ENCODE data around the gene CD93. TPM values are rescaled to one million over a fixed set of nuclear protein-coding genes. Genes with fewer than 3 reads are reported as not detected.

Gene CD93
- total RNA-seq, 1 donor from 2014 or later, result 7.9 TPM

DNA sequence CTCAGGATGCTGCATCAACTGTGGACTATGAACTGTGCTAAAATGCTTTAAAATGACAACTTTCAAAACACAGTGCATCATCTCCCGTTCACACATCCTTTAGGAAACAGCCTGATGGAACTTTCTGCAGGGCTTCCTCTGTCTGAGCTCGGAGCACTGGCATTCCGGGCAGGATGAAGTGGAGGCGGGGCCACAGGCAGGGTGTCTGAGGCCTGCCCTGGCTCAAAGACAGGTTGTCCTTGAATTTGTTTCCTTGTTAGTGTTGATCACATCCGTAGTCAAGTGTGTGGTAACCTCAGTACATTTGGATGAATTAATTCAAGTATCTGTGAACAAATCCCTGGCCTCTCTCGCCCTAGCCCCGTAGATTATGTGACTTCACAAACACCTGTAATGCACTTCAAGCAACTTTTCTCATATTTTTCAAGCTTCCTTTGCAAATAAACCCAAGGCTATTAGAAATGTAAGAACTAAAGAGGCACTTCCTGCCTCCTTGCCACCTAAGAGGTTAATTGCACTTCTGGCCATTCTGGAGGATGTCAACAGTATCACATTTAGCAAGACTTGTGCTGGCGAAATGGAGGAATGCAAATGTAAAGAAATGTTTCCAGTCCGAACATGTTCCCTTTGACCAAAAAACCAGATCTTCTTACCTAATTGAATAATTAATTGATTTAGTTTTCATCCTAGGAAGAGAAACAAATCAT lies 3.1 kb downstream of the CD93 start:
- peak; percentile 79 for ATAC-seq

DNA sequence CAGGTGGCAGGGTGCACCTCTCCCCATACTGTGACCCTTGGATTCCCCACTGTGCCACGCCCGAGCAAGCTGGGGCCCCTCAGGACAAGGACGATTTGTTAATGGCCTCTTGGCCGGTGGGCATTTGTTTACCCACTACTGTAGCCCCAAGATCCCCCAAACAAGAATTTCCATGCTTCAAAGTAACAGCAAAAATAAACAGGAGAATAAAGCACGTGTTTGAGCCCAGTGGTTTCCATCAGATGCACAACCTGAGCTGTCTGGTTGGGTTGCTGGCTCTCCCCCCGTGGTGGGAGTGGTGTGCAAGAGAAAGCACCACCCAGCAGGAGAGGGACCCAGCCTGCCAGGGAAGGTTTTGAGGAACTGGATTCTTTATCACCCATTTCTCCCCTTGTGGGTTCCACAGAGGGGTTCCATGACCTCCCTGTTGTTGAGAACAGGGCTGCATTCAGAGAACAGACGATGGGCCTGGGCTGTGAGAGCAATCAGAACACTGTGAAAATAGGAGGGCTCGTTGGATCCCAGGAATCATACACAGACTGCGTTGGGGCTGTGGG lies 4.8 kb downstream of the CD93 start:
- no peak for ATAC-seq

DNA sequence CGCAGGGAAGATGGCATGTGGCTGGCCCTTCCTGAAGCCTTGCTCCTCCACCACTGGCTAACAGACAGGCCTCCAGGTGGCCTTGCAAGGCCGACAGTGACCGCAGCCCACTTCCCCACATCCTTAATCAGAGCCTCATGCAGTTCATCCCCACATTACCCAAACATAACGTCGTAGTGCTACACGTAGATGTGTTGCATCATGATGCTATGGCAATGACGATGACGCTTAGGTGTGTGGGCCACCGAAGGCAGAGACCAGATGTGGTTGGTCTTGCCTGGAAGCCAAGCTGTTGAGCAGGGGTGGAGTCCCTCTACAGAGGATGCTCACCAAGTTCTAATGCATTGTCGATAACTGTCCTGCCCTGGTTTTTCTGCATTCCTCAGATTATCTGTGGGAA lies 5.6 kb downstream of the CD93 start:
- no peak for ATAC-seq

DNA sequence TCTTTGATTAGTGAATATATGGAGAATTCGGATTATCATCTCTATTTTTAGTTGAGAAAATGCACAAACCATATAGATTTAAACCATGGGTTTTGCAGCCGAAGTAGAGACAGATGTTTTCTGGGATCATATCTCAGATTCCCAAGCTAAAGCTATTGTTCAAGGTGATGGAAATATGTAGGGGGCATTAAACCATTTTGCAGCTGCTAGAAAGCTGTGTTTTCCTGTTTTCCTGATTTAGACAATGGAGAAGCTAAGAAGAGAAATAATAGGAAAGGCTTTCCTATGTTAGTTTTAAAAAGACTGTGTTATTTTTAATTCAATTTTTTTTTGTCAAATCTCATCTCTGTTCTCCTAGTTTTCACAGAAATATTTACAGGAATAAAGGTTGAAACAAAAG lies 6.2 kb downstream of the CD93 start:
- ATAC-seq, result no peak

DNA sequence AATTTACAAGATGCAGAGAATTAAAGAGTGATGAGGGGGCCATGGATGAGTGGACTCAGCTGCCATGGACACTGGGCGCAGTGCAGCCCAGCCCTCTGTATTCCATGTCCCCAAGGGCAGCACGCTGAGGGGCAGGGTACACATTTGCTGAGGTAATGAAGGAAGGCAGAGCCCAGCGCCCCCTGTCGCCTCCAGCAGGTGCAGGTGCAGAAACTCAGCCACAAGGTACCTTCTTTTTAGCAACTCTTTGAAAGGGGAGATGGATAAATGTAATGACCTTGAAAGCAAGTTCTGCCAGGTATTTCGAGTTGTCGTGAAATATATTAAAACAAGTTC lies 7.1 kb downstream of the CD93 start:
- ATAC-seq, result no peak

DNA sequence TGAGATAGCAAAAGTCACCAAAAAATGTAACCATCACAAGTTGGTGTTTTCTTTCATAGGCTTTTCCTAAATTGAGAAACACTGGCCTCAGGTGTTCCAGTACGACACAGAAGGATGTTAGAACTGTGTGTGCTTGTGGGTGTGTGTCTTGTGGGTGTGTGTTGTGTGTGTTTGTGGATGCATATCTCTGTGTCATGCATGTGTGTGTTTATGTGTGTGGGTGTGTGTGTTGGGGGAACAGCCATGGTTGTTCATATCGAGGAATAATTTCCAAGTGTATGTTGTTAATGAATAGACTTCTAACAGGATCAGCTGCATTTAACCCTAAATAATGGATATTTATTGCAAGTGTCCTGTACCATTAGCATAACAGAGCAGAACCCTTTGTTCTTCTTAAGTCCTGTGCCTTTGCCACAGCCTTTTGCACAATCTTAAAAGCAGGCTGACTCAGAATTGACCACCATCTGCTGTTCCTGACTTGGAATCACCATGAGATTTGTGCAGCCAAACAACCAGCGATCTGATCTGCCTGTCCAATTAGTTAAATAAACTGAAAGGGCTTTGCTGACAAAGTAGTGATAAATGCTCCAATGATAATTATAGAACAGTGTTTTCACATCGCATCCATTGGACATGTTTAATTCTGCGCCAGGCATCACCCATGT lies 7.6 kb downstream of the CD93 start:
- ATAC-seq, result no peak

DNA sequence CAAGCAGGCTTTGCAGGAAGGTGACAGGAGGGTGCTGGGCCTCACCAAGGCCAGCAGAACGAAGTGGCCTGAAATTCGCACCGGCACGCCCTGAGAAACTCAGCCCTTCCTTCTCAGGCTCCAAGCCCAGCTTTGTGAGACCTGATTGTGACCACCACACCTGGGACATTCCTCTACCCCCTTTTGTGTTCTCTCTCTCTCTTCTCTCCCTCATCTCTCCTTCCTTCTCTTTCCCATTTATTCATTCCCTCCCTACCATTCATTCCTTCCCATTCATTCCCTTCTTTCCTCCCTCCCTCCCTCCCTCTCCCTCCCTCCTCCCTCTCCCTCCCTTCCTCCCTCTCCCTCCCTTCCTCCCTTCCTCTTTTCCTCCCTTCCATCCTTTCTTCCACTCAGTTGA lies 8.8 kb downstream of the CD93 start:
- ATAC-seq, result no peak

DNA sequence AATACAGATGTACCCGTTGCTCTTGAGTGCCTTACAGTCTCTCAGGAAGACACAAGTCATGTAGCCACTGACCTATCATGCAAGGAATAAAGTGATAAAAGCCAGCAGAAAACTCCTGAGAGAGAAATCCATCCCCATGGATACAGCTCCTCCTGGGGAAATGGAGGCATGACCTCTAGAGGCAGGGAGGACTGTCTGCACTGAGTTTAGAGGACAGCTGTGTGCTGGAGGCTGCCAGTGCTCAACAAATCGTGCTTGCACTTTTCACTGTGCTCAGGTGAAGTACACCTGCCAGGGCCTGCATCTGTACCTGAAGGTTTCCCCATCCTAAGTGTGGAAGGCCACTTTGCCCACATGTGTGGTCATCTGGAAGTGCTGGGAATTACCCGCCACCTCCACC lies 12.1 kb downstream of the CD93 start:
- no peak for ATAC-seq

DNA sequence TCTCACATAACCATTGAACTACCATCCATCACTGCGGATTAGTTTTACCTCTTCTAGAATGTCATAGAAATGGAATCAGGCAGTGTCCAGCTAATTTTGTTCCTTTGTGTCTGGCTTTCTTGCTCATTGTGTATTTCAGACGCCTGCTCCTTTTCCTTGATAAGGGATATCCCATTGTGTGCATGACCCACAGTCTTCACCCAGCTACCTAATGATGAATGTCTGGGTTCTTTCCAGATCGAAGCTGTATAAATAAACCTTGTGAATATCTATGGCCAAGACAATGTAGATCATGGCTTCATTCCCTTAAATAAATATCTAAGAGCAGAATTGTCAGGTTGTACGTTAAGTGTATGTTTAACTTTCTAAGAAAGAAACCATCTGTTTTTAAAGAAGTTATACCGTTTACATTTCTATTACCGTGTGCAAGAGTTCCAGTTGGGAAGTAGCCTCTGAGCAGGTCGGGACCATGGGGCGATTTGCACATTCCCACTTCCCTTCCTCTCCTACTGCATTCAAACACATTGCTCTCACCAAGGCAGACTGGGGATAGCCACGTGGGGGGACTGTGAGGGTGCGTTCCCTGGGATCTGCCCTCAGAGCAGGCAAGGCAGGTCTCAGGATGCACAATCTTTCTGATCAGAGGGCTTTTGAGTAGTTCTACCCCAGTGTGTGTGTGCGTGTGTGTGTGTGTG lies 13.1 kb downstream of the CD93 start:
- peak; percentile 17 for ATAC-seq

DNA sequence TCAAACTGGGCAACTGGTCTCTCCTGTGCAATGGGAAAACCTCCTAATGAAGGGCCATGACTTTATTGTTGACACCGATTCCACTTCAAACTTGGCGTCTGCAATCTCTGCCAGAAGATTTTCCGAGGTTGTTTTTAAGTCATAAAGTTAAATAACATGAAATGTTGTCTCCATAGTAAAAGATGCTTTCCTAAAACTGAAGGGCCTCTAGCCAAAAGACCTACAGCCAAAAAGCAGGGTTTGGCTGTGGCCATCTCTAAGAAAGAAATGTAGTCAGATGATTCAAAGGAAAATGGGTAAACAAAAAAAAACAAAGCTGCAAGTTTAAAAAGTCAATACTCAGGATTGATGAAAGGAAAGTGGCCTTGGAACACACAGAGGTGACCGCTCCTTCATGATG lies 14.1 kb downstream of the CD93 start:
- no peak for ATAC-seq

DNA sequence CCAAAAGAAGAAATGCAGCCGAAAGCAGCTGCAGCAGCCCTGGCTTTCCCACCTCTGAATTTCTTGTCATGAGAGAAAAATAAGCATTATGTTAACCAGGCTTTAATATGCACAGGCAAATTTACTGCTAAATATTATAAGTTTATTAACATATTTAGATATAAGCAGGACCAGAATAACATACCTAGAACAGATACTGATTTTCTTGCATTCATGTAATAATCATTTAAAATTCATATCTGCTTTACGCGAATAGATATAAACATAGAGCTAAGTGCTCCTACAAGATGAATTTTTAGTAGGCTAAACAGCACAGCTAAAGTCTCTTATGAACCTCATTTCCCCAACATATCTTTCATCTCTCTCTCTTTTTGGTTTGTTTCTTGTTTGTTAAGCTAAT lies 14.7 kb downstream of the CD93 start:
- no peak for ATAC-seq

DNA sequence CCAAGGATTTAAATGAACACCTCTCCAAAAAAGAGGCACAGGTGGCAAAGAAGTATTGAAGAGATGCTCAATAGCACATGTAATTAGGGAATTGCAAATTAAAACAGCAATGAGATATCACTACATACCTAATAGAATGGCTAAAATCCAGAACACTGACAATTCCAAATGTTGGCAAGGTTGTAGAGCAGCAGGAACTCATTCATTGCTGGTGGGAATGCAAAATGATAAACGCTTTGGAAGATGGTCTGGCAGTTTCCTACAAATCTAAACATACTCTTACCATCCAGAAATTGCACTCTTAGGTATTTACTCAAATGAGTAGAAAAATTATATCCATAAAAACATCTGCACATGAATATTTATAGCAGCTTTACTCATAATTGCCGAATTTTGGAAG lies 17.0 kb downstream of the CD93 start:
- ATAC-seq, result no peak

DNA sequence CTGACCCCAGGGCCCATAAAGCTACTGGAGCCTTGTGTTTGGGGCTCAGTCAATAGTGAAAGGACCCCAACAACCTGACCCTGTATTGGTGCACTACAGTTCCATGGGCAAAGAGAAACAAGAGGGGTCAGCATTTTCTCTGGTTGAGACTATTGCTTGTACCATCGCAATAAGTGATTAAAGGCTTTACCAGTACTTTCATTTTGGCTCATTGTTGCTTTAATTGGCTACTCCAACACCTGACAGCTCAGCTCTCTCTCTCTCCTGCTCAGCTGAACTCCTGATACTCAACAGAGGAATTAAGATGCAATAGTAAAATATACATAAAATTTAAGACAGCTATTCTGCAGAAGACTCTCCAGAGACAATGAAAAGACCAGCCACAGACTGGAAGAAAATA lies 17.8 kb downstream of the CD93 start:
- no peak for ATAC-seq

DNA sequence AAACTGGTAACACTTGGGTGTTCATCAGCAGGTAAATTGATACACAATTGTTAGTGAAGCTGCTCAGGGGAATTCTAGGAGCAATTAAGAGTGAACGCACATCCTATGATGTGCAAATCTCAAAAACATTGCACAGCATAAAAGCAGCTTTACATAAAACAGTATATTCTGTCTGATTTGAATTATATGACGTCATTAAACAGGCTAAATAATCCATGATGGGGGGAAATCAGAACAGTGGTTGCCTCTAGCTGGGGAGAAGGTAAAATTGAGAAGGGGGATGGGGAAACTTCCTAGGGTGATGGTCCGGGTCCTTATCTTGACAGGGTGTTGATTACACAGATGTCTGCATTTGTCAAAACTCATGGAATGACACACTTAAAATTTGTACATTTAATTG lies 19.4 kb downstream of the CD93 start:
- ATAC-seq, result no peak

DNA sequence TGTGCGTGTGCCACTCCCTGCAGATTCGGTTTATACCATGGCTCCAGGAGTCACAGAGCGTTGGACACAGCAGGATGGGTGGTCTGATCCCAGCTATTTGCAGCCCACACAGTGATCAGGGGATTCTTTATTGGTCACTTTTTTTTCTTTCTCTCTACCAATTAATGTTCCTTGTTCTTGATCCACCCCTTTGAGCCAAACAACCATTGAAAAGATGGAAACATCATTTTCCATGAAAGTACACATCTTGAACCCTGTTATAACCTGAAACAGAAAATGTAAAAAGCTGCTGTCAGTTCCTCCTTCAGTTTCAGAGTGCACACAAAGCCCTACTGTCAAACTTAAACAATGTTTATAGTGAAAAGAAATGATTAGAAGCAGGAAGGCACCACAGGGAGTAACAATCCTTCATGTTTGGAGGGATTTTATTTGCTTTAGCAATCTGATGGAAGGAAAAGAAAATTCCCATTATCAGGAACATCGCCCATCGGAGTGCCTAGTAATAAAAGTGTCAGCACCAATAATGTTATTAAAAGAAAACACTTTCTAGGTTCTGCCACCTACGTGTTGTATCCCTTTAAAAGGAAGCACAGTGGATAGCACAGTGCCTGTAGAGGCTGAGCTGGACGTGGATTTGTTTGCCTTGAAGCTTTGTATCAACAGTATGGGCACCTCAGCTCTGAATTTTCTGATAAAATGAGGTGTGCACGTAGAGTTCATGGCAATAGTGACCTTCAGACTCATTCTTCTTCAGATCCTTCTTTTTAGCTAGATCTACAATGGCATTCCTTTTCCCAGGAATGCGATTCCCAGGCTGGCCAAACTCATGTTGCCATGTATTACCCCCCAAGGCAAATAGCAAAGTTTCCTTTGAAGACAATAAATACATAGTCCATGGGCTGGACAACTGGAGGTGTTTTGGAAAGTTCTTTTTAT lies 20.6 kb downstream of the CD93 start:
- no peak for ATAC-seq

DNA sequence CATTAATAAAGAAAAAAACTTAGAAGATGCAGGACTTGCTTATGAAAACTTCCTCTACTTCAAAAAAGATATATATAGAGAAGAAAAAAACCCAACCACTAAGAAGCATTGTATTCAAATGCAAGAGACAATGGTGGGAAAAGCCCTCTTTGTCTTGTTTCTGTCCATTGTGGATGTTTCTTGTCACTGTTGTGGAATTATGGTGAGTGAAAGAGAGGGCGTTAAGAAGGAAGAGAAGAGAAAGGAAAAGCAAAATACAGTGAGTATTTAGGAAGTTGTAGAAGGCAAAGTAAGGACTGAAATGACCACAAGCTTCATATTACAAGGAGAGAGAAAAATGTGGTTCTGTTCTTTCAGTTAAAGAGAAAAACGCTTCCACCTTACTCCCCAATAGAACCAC lies 22.5 kb downstream of the CD93 start:
- no peak for ATAC-seq

DNA sequence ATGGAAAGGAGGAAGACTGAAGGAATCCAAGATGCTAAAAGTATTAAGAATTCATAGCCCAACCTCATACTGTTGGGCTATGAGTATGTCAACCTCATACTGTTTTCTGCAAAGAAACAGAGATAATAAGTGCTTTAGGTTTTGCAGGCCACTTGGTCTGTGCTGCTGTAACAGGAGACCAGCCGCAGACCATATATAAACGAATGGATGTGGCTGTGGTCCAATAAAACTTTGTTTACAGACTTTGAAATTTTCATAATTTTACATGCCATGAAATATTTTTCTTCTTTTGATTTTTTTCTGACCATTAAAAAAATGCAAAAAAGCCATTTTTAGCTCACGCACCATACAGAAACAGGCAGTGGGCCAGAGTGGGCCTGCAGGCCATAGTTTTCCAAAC lies 23.0 kb downstream of the CD93 start:
- no peak for ATAC-seq

DNA sequence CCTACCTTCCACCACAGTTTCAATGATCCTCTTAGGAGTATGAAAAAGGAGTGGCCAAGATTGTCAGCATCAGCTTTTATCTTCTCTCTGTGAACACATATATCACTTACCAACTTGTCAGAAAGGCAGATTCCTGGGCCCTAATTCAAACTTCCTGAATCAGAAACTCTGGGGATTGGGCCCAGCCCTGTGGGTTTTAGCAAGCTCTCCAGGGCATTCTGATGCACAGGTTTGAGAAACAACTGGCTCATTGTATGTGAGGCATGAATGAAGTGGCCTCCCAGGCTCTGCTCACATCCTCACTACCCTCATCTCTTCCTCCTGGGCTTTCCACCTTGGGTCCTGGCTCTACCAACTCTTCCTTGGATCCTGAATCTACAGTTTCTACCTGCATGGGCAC lies 23.5 kb downstream of the CD93 start:
- peak; percentile 25 for ATAC-seq

DNA sequence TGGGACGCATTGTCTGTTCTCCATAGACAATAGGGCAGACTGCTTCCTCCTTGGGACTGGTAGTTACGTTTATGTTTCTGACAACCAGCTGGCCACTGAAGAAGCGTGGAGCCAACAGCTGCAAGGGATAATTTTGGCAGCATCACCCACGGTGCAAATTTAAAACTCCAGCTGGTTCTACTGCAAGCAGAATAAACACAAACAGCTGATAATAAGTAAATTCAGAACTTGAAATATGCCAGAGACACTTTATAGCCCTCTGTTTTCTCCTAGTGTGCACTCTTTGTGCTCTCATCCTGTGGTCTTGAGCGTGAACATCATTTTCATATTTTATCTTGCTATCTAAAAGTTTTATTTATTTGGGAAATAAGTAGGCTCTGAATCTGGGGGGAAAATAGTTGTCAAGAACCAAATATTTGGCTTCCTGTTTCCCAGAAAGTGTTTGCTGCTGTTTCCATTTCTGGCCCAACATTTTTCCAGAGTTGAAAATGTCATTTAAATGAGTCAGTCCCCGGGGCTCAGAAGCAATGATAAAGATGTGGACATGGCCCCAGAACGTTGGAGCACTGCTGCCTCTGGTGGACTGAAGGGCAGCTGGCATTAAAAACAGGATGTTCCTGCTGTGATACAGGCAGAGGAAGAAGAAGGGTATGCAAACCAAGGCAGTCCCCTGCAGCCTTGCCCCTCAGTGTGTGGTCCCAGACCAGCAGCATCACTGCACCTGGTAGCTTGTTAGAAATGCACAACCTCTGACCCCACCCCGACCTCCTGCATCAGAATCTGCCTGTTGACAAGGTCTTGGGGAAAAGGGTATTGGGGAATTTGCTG lies 24.2 kb downstream of the CD93 start:
- peak; percentile 60 for ATAC-seq

DNA sequence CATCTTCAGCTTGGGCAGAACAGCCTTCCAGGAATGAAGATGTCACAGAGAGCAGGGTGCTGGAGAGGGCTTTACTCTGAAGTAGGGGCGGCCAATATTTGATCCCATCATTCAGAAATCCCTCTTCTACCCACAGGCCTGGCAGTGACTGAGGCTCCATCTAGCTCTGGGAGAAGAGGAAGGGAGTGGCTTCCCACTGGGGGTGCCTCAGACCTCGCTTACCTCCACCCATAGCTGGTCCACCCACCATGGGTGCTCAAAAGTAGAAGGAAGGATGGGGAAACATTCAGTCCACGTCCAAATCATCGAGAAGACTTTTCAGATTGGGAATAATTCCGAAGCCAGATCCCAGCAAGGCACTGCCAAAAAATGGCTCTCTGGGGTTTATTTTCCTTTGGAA lies 24.9 kb downstream of the CD93 start:
- no peak for ATAC-seq

DNA sequence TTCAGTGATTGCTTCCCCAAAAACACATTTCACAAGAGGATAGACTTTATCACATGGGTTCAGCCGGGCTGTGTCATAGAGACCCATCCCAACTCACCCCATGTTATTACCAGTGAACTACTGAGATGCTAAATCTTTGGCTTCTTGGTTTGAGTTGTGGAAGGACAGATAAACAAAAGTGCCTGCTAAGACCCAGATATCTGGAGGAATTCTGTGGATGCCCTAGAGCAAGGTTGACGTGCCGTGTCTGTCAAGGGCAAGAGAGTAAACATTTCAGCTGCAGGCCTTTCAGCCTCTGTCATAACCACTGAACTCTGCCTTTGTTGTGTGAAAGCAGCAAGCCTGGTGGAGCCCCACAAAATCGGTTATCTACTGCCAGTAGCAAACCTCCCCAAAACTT lies 25.5 kb downstream of the CD93 start:
- no peak for ATAC-seq

DNA sequence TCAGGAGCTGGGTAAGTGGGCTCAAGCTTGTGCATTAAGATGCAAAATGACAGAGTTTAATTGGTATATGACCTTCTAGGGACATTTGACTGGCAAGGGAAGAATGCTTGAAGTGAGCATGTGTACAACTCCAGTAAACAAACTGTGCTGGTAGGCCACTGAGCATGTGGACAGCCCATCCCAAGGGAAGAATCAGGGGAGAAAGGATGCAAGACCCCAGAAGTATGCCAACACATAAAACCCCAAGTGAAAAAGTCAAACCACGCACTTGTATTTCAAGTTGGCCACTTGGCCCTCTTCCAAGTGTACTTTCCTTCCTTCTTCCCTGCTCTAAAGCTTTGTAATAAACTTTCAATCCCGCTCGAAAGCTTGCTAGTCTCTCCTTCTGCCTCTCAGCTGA lies 26.3 kb downstream of the CD93 start:
- no peak for ATAC-seq
